Smooth muscle cell (in vitro differentiated cells): ENCODE data around the gene ARL6IP6. TPM values are rescaled to one million over a fixed set of nuclear protein-coding genes. Genes with fewer than 3 reads are reported as not detected.

ENCODE experiments used
- DNase-seq: peaks from one replicate; lab custom pipeline; 2025; ENCODE audit not compliant: unreplicated experiment; lab: John Stamatoyannopoulos, UW
- H2AFZ ChIP-seq: fragments of 200-600 bp; sonication (generic); 2 replicates; pipeline ENCODE4 v1.6.0; 2016; ENCODE audit warnings: antibody characterized with exemption, low read depth, mild to moderate bottlenecking
- H3F3A ChIP-seq: fragments of 200-600 bp; sonication (generic); 2 replicates; pipeline ENCODE4 v1.6.0; 2017; ENCODE audit warnings: antibody characterized with exemption, low read depth
- H3K27ac ChIP-seq: fragments of 200-600 bp; sonication (generic); 2 replicates; pipeline ENCODE4 v1.5.1; 2016; ENCODE audit warnings: low read depth, mild to moderate bottlenecking
- H3K27me3 ChIP-seq: fragments of 200-600 bp; sonication (generic); 2 replicates; pipeline ENCODE4 v1.6.1; 2016; ENCODE audit warnings: low read depth, mild to moderate bottlenecking
- H3K36me3 ChIP-seq: fragments of 200-600 bp; sonication (generic); 2 replicates; pipeline ENCODE4 v1.5.1; 2016; ENCODE audit warnings: low read depth
- H3K4me1 ChIP-seq: fragments of 200-600 bp; sonication (generic); 2 replicates; pipeline ENCODE4 v1.5.1; 2016; ENCODE audit warnings: low read depth
- H3K4me2 ChIP-seq: fragments of 200-600 bp; sonication (generic); 2 replicates; pipeline ENCODE4 v1.6.0; 2016; ENCODE audit warnings: mild to moderate bottlenecking
- H3K4me3 ChIP-seq: fragments of 200-600 bp; sonication (generic); 2 replicates; pipeline ENCODE4 v1.5.1; 2016; ENCODE audit warnings: mild to moderate bottlenecking
- H3K79me2 ChIP-seq: fragments of 200-600 bp; sonication (generic); 2 replicates; pipeline ENCODE4 v1.6.0; 2016; ENCODE audit warnings: low read depth, mild to moderate bottlenecking
- H3K9ac ChIP-seq: fragments of 200-600 bp; sonication (generic); 2 replicates; pipeline ENCODE4 v1.6.0; 2016; ENCODE audit warnings: low read depth
- H3K9me3 ChIP-seq: fragments of 200-600 bp; sonication (generic); replicated peaks from 2 replicates; pipeline ENCODE4 v1.5.1; 2016; ENCODE audit warnings: low read depth
- H4K20me1 ChIP-seq: fragments of 200-600 bp; sonication (generic); 2 replicates; pipeline ENCODE4 v1.6.0; 2016; ENCODE audit warnings: low read depth
- WGBS: methylation state at CpG from one replicate; pipeline ENCODE4 v1.1.7; 2016; ENCODE audit warnings: low lambda C conversion rate; 5-methylcytosine and 5-hydroxymethylcytosine counted together
- polyA plus RNA-seq: library from polyadenylated mRNA; unstranded; fragments of >200 nt; fragmentation: Nextera tagmentation; extraction: Ambion mirVana; gene quantifications from 2 replicates; pipeline ENCODE4 v1.2.1, GENCODE V29; 2016
- total RNA-seq: library from RNA; depleted of rRNA; stranded (reverse); fragments of >200 nt; gene quantifications from 2 replicates; pipeline ENCODE4 v1.2.3, GENCODE V29; 2014
- TF ChIP-seq, protein P1 (sequence below): fragments of 200-600 bp; sonication (generic); IDR thresholded peaks from 2 replicates; pipeline ENCODE4 v1.5.1; 2017; ENCODE audit warnings: borderline replicate concordance, mild to moderate bottlenecking, antibody characterized with exemption; ENCODE audit not compliant: insufficient read depth, poor library complexity, severe bottlenecking

The ARL6IP6 gene
- total and polyA plus RNA-seq, 2 experiments from 2014 or later = 28.5 to 51.1 TPM

DNA sequence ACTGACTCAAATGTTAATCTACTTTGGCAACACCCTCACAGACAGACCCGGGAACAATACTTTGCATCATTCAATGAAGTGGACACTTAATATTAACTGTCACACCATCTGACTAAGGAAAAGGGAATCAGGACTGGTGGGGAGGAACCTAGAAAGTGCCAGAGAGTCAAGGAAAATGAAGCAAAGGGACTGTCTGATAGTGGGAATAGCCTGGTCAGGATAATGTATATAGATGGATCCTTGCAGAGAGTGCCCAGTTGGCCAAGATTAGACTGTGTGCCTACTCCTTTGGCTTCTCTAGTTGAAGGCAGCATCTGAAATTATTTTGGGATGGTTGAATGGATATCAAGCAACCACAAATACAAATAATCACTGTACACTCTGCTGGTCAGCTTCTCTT lies 45.2 kb downstream of the ARL6IP6 start:
- TF ChIP-seq, protein P1, sequence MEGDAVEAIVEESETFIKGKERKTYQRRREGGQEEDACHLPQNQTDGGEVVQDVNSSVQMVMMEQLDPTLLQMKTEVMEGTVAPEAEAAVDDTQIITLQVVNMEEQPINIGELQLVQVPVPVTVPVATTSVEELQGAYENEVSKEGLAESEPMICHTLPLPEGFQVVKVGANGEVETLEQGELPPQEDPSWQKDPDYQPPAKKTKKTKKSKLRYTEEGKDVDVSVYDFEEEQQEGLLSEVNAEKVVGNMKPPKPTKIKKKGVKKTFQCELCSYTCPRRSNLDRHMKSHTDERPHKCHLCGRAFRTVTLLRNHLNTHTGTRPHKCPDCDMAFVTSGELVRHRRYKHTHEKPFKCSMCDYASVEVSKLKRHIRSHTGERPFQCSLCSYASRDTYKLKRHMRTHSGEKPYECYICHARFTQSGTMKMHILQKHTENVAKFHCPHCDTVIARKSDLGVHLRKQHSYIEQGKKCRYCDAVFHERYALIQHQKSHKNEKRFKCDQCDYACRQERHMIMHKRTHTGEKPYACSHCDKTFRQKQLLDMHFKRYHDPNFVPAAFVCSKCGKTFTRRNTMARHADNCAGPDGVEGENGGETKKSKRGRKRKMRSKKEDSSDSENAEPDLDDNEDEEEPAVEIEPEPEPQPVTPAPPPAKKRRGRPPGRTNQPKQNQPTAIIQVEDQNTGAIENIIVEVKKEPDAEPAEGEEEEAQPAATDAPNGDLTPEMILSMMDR = no peak
- H3K79me2 ChIP-seq = no peaks in the 10 kb centered on the region
- 96% methylated on average over 1 of the region's 1 CpG for WGBS
- no peaks in the 10 kb centered on the region for H3K9me3 ChIP-seq
- H3K27ac ChIP-seq = no peak overlapping the region
- no peak overlapping the region for H2AFZ ChIP-seq
- peaks cover 4% of the 10 kb centered on the region for H3K36me3 ChIP-seq
- no peaks in the 10 kb centered on the region for H3F3A ChIP-seq
- H3K4me2 ChIP-seq = no peak overlapping the region
- no peak overlapping the region for H3K9ac ChIP-seq
- H3K4me1 ChIP-seq = no peaks in the 10 kb centered on the region
- no peaks in the 10 kb centered on the region for H3K27me3 ChIP-seq
- no peaks in the 10 kb centered on the region for H4K20me1 ChIP-seq
- no peak overlapping the region for H3K4me3 ChIP-seq
- no peak for DNase-seq

DNA sequence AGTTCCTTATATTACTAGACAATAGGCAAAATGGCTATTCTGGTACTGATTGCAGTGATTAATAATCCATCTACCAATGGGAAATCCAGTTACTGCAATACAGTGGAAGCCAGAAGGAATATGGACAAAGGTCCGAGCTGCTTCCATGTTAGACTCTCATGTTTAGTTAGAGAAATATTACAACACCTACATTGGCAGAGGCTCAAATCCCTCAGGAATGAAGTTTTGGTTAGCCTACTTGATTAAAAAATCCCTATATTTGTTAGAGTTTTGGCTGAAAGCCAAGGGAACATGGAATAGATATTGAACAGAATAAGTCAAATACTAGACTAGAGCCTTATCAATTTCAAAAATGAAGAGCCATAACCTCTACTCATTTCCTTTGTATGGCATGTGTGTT lies 48.5 kb downstream of the ARL6IP6 start:
- 67% methylated on average over 1 of the region's 1 CpG for WGBS
- H3K79me2 ChIP-seq = no peaks in the 10 kb centered on the region
- H3K9ac ChIP-seq = no peak overlapping the region
- H3K9me3 ChIP-seq = no peaks in the 10 kb centered on the region
- H4K20me1 ChIP-seq = no peaks in the 10 kb centered on the region
- DNase-seq = no peak
- no peaks in the 10 kb centered on the region for H3K27me3 ChIP-seq
- H3K4me2 ChIP-seq = no peak overlapping the region
- no peaks in the 10 kb centered on the region for H3K36me3 ChIP-seq
- no peaks in the 10 kb centered on the region for H3K4me1 ChIP-seq
- TF ChIP-seq, protein P1 = no peak
- H2AFZ ChIP-seq = no peak overlapping the region
- no peak overlapping the region for H3K27ac ChIP-seq
- no peaks in the 10 kb centered on the region for H3F3A ChIP-seq
- no peak overlapping the region for H3K4me3 ChIP-seq

DNA sequence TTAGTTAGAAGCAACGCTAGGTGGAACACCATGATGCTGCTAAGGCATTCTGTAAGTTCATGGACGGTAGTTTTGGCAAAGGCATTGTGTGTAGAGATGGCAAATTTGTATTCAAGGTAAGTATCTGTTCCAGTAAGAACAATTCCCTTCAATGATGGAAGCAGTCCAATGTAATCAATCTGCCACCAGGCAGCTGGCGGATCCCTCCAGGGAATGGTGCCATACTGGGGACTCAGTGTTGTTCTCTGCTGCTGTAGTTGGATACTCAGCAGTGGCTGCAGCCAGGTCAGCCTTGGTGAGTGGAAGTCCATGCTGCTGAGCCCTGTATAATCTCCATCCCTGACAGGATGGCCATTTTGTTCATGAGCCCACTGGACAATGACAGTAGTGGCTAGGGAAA lies 62.8 kb downstream of the ARL6IP6 start:
- Histone ChIP-seq H4K20me1 (no peaks in the 10 kb centered on the region), H3K9ac (no peak overlapping the region), H3K27ac (no peak overlapping the region), H3K4me1 (no peaks in the 10 kb centered on the region), H3K36me3 (no peaks in the 10 kb centered on the region), H3K4me3 (no peak overlapping the region), H3K9me3 (no peaks in the 10 kb centered on the region), H2AFZ (no peak overlapping the region), H3K4me2 (no peak overlapping the region), H3F3A (no peaks in the 10 kb centered on the region), H3K79me2 (no peaks in the 10 kb centered on the region), H3K27me3 (no peaks in the 10 kb centered on the region)
- WGBS = 90% methylated on average over 3 of the region's 3 CpGs
- no peak for DNase-seq
- TF ChIP-seq, protein P1 = no peak

DNA sequence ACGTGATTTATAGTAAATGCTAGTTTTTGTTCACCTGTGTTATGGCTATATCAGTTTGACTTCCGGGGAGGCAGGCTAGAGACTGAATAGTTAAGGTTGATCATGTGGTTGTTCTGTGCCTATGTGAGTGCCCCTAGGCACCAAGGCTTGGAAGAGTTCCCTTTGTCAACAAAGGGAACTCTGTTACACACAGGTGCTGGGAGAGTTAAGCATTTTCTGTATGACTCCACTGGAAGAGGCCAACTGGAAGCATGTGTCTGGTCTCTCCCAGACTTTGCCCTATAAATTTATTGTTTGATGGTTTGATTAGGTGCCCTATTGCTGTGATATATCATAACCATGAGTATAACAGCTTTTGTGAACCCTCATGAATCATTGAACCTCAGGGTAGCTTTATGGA lies 63.8 kb downstream of the ARL6IP6 start:
- Histone ChIP-seq H3K4me2 (no peak overlapping the region), H4K20me1 (no peaks in the 10 kb centered on the region), H3K27ac (no peak overlapping the region), H3K79me2 (no peaks in the 10 kb centered on the region), H3K4me3 (no peak overlapping the region), H3K36me3 (no peaks in the 10 kb centered on the region), H3K9me3 (no peaks in the 10 kb centered on the region), H2AFZ (no peak overlapping the region), H3F3A (no peaks in the 10 kb centered on the region), H3K27me3 (no peaks in the 10 kb centered on the region), H3K4me1 (no peaks in the 10 kb centered on the region), H3K9ac (no peak overlapping the region)
- WGBS = 75% methylated on average over 2 of the region's 2 CpGs
- DNase-seq = no peak
- TF ChIP-seq, protein P1 = no peak
